Calu3 (cell line): ENCODE data around the gene C3orf18. TPM values are rescaled to one million over a fixed set of nuclear protein-coding genes. Genes with fewer than 3 reads are reported as not detected.

Experiments
- BruUV-seq: library from RNA; stranded (reverse); fragments of 400-500 nt; replicated peaks from 2 replicates; lab custom pipeline; 2021; lab: Mats Ljungman, UMichigan
- CTCF ChIA-PET: fragments of 300-600 bp; sonication (Branson Sonifier 250); formaldehyde crosslinking; loops from one replicate; lab custom pipeline; 2022; ENCODE audit warnings: antibody characterized with exemption; lab: Charles Lee
- DNase-seq: peaks from one replicate; pipeline ENCODE4 v3.0.0; 2022
- H3K27ac Mint-ChIP-seq: one replicate; pipeline ENCODE4 v1.8.0; 2022; ENCODE audit warnings: mixed read lengths; ENCODE audit not compliant: unreplicated experiment
- H3K27me3 Mint-ChIP-seq: one replicate; pipeline ENCODE4 v1.8.0; 2022; ENCODE audit warnings: mixed read lengths; ENCODE audit not compliant: unreplicated experiment
- H3K36me3 Mint-ChIP-seq: one replicate; pipeline ENCODE4 v1.8.0; 2022; ENCODE audit warnings: mild to moderate bottlenecking, moderate library complexity, mixed read lengths; ENCODE audit not compliant: insufficient read depth, unreplicated experiment
- H3K4me1 Mint-ChIP-seq: one replicate; pipeline ENCODE4 v1.8.0; 2022; ENCODE audit warnings: mild to moderate bottlenecking, low read depth, mixed read lengths; ENCODE audit not compliant: unreplicated experiment
- H3K4me3 Mint-ChIP-seq: one replicate; pipeline ENCODE4 v1.8.0; 2022; ENCODE audit warnings: mild to moderate bottlenecking, low read depth, moderate library complexity, mixed read lengths; ENCODE audit not compliant: unreplicated experiment
- H3K9me3 Mint-ChIP-seq: one replicate; pipeline ENCODE4 v1.8.0; 2022; ENCODE audit warnings: low read depth, mixed read lengths; ENCODE audit not compliant: unreplicated experiment
- intact Hi-C: fragments of 100-400 bp; cut with micrococcal nuclease; formaldehyde crosslinking; loops from one replicate; pipeline ENCODE4 v1.10.0; 2022; ENCODE audit not compliant: unreplicated experiment
- total RNA-seq: library from RNA; stranded (reverse); gene quantifications from 2 replicates; pipeline ENCODE4 v1.2.3, GENCODE V29; 2022
- TF ChIP-seq, protein P1 (sequence below): fragments of 200-600 bp; IDR thresholded peaks from one replicate; pipeline ENCODE4 v1.8.0; 2022; ENCODE audit warnings: antibody characterized with exemption; ENCODE audit not compliant: unreplicated experiment

Gene C3orf18
- total RNA-seq, 1 experiment from 2014 or later = 2.7 TPM

- H3K27ac Mint-ChIP-seq = no peak overlapping the region
- CTCF ChIA-PET = no interaction called here
- no peak for DNase-seq
- TF ChIP-seq, protein P1, sequence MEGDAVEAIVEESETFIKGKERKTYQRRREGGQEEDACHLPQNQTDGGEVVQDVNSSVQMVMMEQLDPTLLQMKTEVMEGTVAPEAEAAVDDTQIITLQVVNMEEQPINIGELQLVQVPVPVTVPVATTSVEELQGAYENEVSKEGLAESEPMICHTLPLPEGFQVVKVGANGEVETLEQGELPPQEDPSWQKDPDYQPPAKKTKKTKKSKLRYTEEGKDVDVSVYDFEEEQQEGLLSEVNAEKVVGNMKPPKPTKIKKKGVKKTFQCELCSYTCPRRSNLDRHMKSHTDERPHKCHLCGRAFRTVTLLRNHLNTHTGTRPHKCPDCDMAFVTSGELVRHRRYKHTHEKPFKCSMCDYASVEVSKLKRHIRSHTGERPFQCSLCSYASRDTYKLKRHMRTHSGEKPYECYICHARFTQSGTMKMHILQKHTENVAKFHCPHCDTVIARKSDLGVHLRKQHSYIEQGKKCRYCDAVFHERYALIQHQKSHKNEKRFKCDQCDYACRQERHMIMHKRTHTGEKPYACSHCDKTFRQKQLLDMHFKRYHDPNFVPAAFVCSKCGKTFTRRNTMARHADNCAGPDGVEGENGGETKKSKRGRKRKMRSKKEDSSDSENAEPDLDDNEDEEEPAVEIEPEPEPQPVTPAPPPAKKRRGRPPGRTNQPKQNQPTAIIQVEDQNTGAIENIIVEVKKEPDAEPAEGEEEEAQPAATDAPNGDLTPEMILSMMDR = no peak
- H3K9me3 Mint-ChIP-seq = no peaks in the 10 kb centered on the region
- H3K27me3 Mint-ChIP-seq = no peaks in the 10 kb centered on the region
- H3K36me3 Mint-ChIP-seq = peaks cover 6% of the 10 kb centered on the region
- H3K4me3 Mint-ChIP-seq = no peak overlapping the region
- no TSS peak for BruUV-seq
- no peaks in the 10 kb centered on the region for H3K4me1 Mint-ChIP-seq
- intact Hi-C loops = no loop called here
Observed at GRCh38 chr3:50585919-50586762, 18.6 kb upstream of the C3orf18 start.

DNA sequence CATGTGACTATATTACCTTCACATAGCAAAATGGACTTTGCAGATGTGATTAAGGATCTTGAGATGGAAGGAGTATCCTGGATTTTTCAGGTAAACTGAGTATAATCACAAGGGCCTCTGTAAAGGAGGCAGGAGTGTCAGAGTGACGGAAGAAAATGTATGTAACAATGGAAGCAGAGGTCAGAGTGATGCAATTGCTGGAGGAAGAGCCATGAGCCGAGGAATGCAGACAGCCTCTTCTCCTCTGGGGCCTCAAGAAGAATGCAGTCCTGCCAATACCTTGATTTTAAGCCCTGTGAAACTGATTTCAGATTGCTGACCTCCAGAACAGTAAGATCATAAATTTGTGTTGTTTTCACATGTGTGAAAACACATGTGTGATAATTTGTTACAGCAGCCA lies 16.8 kb upstream of the C3orf18 start:
- no peak for DNase-seq
- CTCF ChIA-PET = no interaction called here
- intact Hi-C loops = no loop called here
- TF ChIP-seq, protein P1 = no peak
- Mint-ChIP-seq H3K36me3 (peaks cover 6% of the 10 kb centered on the region), H3K4me3 (no peak overlapping the region), H3K27ac (no peak overlapping the region), H3K9me3 (no peaks in the 10 kb centered on the region), H3K4me1 (no peaks in the 10 kb centered on the region), H3K27me3 (no peaks in the 10 kb centered on the region)
- BruUV-seq = no TSS peak

DNA sequence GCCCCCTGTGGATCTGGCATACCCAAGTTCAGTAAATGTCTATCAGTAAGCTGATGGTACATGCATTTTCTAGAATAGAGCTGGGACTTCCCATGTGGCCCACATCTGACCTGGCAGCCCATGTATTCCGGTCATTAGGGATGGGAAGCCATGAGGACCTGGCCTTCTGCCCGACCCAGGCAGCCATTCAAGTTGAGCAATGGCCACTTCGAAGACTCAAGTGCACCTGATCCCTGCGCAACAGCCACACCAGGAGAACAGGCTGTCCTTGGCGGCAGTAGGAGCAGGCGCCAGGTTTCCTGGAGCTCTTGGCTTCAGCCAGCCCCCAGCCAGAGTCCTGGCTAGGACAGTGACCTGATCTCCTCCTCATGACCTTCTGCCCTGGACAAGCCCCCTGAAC lies 16.4 kb upstream of the C3orf18 start:
- CTCF ChIA-PET = no interaction called here
- Mint-ChIP-seq H3K27ac (no peak overlapping the region), H3K4me1 (no peaks in the 10 kb centered on the region), H3K36me3 (peaks cover 6% of the 10 kb centered on the region), H3K27me3 (no peaks in the 10 kb centered on the region), H3K4me3 (no peak overlapping the region), H3K9me3 (no peaks in the 10 kb centered on the region)
- no peak for DNase-seq
- TF ChIP-seq, protein P1 = no peak
- no TSS peak for BruUV-seq
- intact Hi-C loops = no loop called here

- no peak overlapping the region for H3K4me3 Mint-ChIP-seq
Observed at GRCh38 chr3:50582083-50582482, 14.5 kb upstream of the C3orf18 start.

More at GRCh38 chr3:50582083-50582482, 14.5 kb upstream of the C3orf18 start:
- DNase-seq = no peak
- CTCF ChIA-PET = no interaction called here
- intact Hi-C loops = no loop called here
- TF ChIP-seq, protein P1 = no peak
- H3K36me3 Mint-ChIP-seq = no peaks in the 10 kb centered on the region
- no TSS peak for BruUV-seq
- H3K9me3 Mint-ChIP-seq = no peaks in the 10 kb centered on the region
- no peaks in the 10 kb centered on the region for H3K4me1 Mint-ChIP-seq
- H3K27ac Mint-ChIP-seq = no peak overlapping the region
- H3K27me3 Mint-ChIP-seq = no peaks in the 10 kb centered on the region
